ENCODE data around the gene SLC28A1. TPM values are rescaled to one million over a fixed set of nuclear protein-coding genes. Genes with fewer than 3 reads are reported as not detected.

Gene SLC28A1
- polyA plus RNA-seq, 1 donor (not counting 4 experiments of a cell fraction or from before 2014, with no cell fraction given), result not detected

- dilution Hi-C loops (cut with MboI; ENCODE audit: extremely low pct_ligation_motif_present, low sequenced_read_pairs), result no loop called here
- FAIRE-seq (no peak), DNase-seq (ENCODE audit: low read depth, low spot score) (no peak)
- H3K27me3 ChIP-seq (ENCODE audit: control insufficient read depth, extremely low read depth, insufficient read depth, low read length), result peaks cover 6% of the 10 kb centered on the region
- no peaks in the 10 kb centered on the region for H3K36me3 ChIP-seq (ENCODE audit: control insufficient read depth in 2 of 2, extremely low read depth in 1 of 2, insufficient read depth in 2 of 2, low read length in 2 of 2)
- H3K4me3 ChIP-seq (ENCODE audit: control insufficient read depth in 2 of 3, extremely low read depth in 1 of 3, insufficient read depth in 2 of 3, low read depth in 1 of 3, low read length in 3 of 3), result no peak overlapping the region
- no peak overlapping the region for H3K27ac ChIP-seq (ENCODE audit: control insufficient read depth, insufficient read depth, low read length)
- no peaks in the 10 kb centered on the region for H3K4me1 ChIP-seq (ENCODE audit: control insufficient read depth, extremely low read depth, insufficient read depth, low read length)
- no peak overlapping the region for H3K9ac ChIP-seq (ENCODE audit: control insufficient read depth, extremely low read depth, insufficient read depth, low read length)
- H4K20me1 ChIP-seq (ENCODE audit: control insufficient read depth, extremely low read depth, insufficient read depth, low read length), result no peaks in the 10 kb centered on the region
- peaks cover 2% of the 10 kb centered on the region for H3K9me3 ChIP-seq (ENCODE audit: control insufficient read depth, low read depth, low read length)
- no peak overlapping the region for H2AFZ ChIP-seq (ENCODE audit: control insufficient read depth, low read length)
- no peak overlapping the region for H3K4me2 ChIP-seq (ENCODE audit: control insufficient read depth, extremely low read depth, insufficient read depth, low read depth, low read length)
- H3K9me1 ChIP-seq (ENCODE audit: control insufficient read depth, extremely low read depth, insufficient read depth, low read length), result no peaks in the 10 kb centered on the region
- no peaks in the 10 kb centered on the region for H3K79me2 ChIP-seq (ENCODE audit: control insufficient read depth, insufficient read depth, low read length)
- no peak for TF ChIP-seq CTCF (optimal IDR thresholded peaks at IDR 0.05 in 1 of 3, IDR thresholded peaks at IDR 0.05 in 1 of 3, conservative IDR thresholded peaks at IDR 0.05 in 1 of 3; ENCODE audit: extremely low read depth in 1 of 3, insufficient read depth in 2 of 3, low read length in 3 of 3)
- TF ChIP-seq EZH2 (IDR thresholded peaks at IDR 0.05; ENCODE audit: low read length), result no peak
Measured at GRCh38 chr15:84967380-84967779, 82.9 kb downstream of the SLC28A1 start.

- Histone ChIP-seq H4K20me1 (ENCODE audit: control insufficient read depth, extremely low read depth, insufficient read depth, low read length) (no peaks in the 10 kb centered on the region), H3K79me2 (ENCODE audit: control insufficient read depth, insufficient read depth, low read length) (no peaks in the 10 kb centered on the region), H3K4me3 (ENCODE audit: control insufficient read depth in 2 of 3, extremely low read depth in 1 of 3, insufficient read depth in 2 of 3, low read depth in 1 of 3, low read length in 3 of 3) (no peak overlapping the region), H2AFZ (ENCODE audit: control insufficient read depth, low read length) (no peak overlapping the region), H3K9me3 (ENCODE audit: control insufficient read depth, low read depth, low read length) (peaks cover 2% of the 10 kb centered on the region), H3K27me3 (ENCODE audit: control insufficient read depth, extremely low read depth, insufficient read depth, low read length) (peaks cover 6% of the 10 kb centered on the region), H3K36me3 (ENCODE audit: control insufficient read depth in 2 of 2, extremely low read depth in 1 of 2, insufficient read depth in 2 of 2, low read length in 2 of 2) (no peaks in the 10 kb centered on the region), H3K4me1 (ENCODE audit: control insufficient read depth, extremely low read depth, insufficient read depth, low read length) (no peaks in the 10 kb centered on the region), H3K9ac (ENCODE audit: control insufficient read depth, extremely low read depth, insufficient read depth, low read length) (no peak overlapping the region), H3K9me1 (ENCODE audit: control insufficient read depth, extremely low read depth, insufficient read depth, low read length) (no peaks in the 10 kb centered on the region), H3K27ac (ENCODE audit: control insufficient read depth, insufficient read depth, low read length) (no peak overlapping the region), H3K4me2 (ENCODE audit: control insufficient read depth, extremely low read depth, insufficient read depth, low read depth, low read length) (no peak overlapping the region)
- dilution Hi-C loops (cut with MboI; ENCODE audit: extremely low pct_ligation_motif_present, low sequenced_read_pairs), result no loop called here
- DNase-seq (ENCODE audit: low read depth, low spot score) (no peak), FAIRE-seq (no peak)
- TF ChIP-seq CTCF (optimal IDR thresholded peaks at IDR 0.05 in 1 of 3, IDR thresholded peaks at IDR 0.05 in 1 of 3, conservative IDR thresholded peaks at IDR 0.05 in 1 of 3; ENCODE audit: extremely low read depth in 1 of 3, insufficient read depth in 2 of 3, low read length in 3 of 3) (no peak), EZH2 (IDR thresholded peaks at IDR 0.05; ENCODE audit: low read length) (no peak)
Measured at GRCh38 chr15:84968301-84968700, 83.8 kb downstream of the SLC28A1 start.

Measured in keratinocyte (primary cell).